NB4 (cell line): Measurements from ENCODE around the gene BCL7A.

Experiments used
- CTCF ChIP-seq: IDR thresholded peaks from one replicate; pipeline ENCODE4 v1.5.1; 2012; ENCODE audit warnings: low read depth, low read length
- MYC ChIP-seq: IDR thresholded peaks from 2 replicates; pipeline ENCODE4 v1.6.1; 2011; ENCODE audit warnings: low read depth, low read length
- POLR2A ChIP-seq: IDR thresholded peaks from 2 replicates; pipeline ENCODE4 v1.6.1; 2011; ENCODE audit warnings: mild to moderate bottlenecking; ENCODE audit not compliant: insufficient read length; ENCODE audit errors: extremely low read depth
- TF ChIP-seq, protein P1 (sequence below): IDR thresholded peaks from 2 replicates; pipeline ENCODE4 v1.6.1; 2011; ENCODE audit warnings: low read depth, low read length

DNA sequence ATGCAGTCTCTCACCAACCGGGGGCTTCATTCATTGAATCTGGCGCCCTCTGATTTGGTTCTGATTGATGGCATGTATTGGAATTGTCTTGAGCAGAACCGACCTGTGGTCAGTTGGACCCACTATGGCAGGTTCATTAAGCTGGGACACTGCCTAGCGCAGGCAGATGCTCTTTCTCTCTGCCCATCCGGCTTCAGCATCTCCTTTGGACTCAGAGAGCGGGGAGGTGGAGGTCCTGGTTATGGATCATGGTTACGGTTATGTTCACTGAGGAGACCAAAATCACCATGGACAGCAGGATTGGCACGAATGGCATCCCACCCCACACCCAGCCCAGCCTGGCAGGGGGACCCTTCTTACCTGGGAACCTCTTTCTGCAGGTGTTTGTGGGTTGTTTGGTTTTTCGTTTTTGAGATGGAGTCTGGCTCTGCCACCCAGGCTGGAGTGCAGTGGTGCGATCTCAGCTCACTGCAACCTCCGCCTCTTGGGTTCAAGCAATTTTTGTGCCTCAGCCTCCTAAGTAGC lies 16.4 kb upstream of the BCL7A start:
- TF ChIP-seq, protein P1, sequence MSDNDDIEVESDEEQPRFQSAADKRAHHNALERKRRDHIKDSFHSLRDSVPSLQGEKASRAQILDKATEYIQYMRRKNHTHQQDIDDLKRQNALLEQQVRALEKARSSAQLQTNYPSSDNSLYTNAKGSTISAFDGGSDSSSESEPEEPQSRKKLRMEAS: no peak
- TF ChIP-seq CTCF: no peak
- TF ChIP-seq POLR2A: no peak
- TF ChIP-seq MYC: no peak
